ENCODE data around the gene CENPA. TPM values are rescaled to one million over a fixed set of nuclear protein-coding genes. Genes with fewer than 3 reads are reported as not detected.

The CENPA gene
- total and polyA plus RNA-seq, 2 of the 13 experiments (the other 11 are each of a cell fraction or from before 2014, with no cell fraction given) = 28.5 to 38.5 TPM

DNA sequence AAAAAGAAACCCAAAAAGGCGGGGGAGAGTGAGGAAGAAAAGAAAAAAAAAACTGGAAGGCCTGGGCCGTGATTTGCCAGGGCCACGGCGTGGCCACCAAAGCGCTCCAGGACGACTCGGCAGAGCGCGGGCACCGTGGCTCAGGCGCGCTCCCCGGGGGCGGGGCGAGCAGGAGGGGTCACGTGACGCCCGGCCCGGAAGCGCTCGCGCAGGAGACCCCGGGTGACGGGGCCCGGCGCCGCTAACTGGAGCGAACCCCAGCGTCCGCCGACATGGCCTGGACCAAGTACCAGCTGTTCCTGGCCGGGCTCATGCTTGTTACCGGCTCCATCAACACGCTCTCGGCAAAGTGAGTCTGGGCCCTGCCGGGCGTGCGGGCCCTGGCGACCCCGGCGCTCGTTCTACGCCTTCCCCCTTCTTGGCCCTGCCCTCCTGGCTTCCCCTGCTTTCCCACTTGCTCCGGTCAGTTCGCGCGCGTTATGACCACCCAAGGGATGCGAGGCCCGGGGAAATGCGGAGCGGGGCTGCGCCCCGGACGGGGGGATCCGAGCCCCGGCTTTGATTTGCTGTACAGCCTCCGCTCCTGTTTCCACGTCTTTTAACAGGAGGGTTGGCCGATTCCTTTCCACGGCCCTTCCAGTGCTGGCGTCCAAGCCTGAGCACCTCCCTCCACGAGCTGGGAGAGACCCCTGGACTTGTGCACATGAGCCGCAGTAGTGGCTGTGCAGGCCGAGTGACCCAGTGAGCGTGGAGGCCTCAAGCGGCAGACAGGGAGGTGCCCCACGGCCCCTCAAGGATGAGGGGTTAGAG lies 21.6 kb upstream of the CENPA start, which contains the start of gene SLC35F6 (continued):
- TF ChIP-seq, protein P1, sequence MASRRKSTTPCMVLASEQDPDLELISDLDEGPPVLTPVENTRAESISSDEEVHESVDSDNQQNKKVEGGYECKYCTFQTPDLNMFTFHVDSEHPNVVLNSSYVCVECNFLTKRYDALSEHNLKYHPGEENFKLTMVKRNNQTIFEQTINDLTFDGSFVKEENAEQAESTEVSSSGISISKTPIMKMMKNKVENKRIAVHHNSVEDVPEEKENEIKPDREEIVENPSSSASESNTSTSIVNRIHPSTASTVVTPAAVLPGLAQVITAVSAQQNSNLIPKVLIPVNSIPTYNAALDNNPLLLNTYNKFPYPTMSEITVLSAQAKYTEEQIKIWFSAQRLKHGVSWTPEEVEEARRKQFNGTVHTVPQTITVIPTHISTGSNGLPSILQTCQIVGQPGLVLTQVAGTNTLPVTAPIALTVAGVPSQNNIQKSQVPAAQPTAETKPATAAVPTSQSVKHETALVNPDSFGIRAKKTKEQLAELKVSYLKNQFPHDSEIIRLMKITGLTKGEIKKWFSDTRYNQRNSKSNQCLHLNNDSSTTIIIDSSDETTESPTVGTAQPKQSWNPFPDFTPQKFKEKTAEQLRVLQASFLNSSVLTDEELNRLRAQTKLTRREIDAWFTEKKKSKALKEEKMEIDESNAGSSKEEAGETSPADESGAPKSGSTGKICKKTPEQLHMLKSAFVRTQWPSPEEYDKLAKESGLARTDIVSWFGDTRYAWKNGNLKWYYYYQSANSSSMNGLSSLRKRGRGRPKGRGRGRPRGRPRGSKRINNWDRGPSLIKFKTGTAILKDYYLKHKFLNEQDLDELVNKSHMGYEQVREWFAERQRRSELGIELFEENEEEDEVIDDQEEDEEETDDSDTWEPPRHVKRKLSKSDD (CRISPR knock-in tag; IDR thresholded peaks at IDR 0.05; ENCODE audit: low read depth) = no peak
- peak; percentile 94 for TF ChIP-seq ZNF33B (CRISPR knock-in tag; IDR thresholded peaks at IDR 0.05)
- 0 out of 2 replicates have a peak, but pooled peaks have one; percentile 26 for TF ChIP-seq ZFP1 (CRISPR knock-in tag; IDR thresholded peaks at IDR 0.05)
- no peak for TF ChIP-seq SIX4 (CRISPR knock-in tag; IDR thresholded peaks at IDR 0.05)
- TF ChIP-seq EHMT2 (IDR thresholded peaks at IDR 0.05; ENCODE audit: borderline replicate concordance, low read depth, low read length) = no peak
- TF ChIP-seq CCAR2 (optimal IDR thresholded peaks at IDR 0.05; ENCODE audit: low read depth, low read length) = no peak
- peak; percentile 50 for TF ChIP-seq SALL2 (CRISPR knock-in tag; IDR thresholded peaks at IDR 0.05)
- 0 out of 2 replicates have a peak, but pooled peaks have one; percentile 61 for TF ChIP-seq ZSCAN12 (CRISPR knock-in tag; IDR thresholded peaks at IDR 0.05)
- TF ChIP-seq ZMYM4 (CRISPR knock-in tag; IDR thresholded peaks at IDR 0.05) = peak; percentile 83
- TF ChIP-seq ZNF383 (CRISPR knock-in tag; IDR thresholded peaks at IDR 0.05; ENCODE audit: borderline replicate concordance) = no peak
- peak; percentile 78; the same call in 1 of the 2 replicates for TF ChIP-seq ZNF451 (CRISPR knock-in tag; IDR thresholded peaks at IDR 0.05)
- no peak for TF ChIP-seq JUND (CRISPR knock-in tag; IDR thresholded peaks at IDR 0.05)
- TF ChIP-seq, protein P2, sequence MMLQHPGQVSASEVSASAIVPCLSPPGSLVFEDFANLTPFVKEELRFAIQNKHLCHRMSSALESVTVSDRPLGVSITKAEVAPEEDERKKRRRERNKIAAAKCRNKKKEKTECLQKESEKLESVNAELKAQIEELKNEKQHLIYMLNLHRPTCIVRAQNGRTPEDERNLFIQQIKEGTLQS (CRISPR knock-in tag; IDR thresholded peaks at IDR 0.05) = no peak
- TF ChIP-seq ZSCAN20 (CRISPR knock-in tag; IDR thresholded peaks at IDR 0.05; ENCODE audit: borderline replicate concordance) = 0 out of 2 replicates have a peak, but pooled peaks have one; percentile 40
- TF ChIP-seq HNRNPL (IDR thresholded peaks at IDR 0.05; ENCODE audit: low read depth, low read length) = 0 out of 2 replicates have a peak, but pooled peaks have one; percentile 21
- TF ChIP-seq FLYWCH1 (CRISPR knock-in tag; IDR thresholded peaks at IDR 0.05) = no peak
- TF ChIP-seq MTF1 (CRISPR knock-in tag; IDR thresholded peaks at IDR 0.05) = no peak
- TF ChIP-seq SOX6 (IDR thresholded peaks at IDR 0.05) = no peak
- TF ChIP-seq SOX6 (CRISPR knock-in tag; IDR thresholded peaks at IDR 0.05) = peak; percentile 45
- TF ChIP-seq, protein P3, sequence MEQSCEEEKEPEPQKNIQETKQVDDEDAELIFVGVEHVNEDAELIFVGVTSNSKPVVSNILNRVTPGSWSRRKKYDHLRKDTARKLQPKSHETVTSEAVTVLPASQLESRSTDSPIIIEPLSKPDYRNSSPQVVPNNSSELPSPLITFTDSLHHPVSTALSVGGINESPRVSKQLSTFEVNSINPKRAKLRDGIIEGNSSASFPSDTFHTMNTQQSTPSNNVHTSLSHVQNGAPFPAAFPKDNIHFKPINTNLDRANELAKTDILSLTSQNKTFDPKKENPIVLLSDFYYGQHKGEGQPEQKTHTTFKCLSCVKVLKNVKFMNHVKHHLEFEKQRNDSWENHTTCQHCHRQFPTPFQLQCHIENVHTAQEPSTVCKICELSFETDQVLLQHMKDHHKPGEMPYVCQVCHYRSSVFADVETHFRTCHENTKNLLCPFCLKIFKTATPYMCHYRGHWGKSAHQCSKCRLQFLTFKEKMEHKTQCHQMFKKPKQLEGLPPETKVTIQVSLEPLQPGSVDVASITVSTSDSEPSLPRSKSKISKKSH (CRISPR knock-in tag; IDR thresholded peaks at IDR 0.05; ENCODE audit: borderline replicate concordance) = peak; percentile 21
- TF ChIP-seq ELF3 (CRISPR knock-in tag; IDR thresholded peaks at IDR 0.05) = peak; percentile 56; the same call in 1 of the 2 replicates
- TF ChIP-seq, protein P4, sequence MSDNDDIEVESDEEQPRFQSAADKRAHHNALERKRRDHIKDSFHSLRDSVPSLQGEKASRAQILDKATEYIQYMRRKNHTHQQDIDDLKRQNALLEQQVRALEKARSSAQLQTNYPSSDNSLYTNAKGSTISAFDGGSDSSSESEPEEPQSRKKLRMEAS (IDR thresholded peaks at IDR 0.05) = peak; percentile 76
- TF ChIP-seq PHF8 (CRISPR knock-in tag; IDR thresholded peaks at IDR 0.05) = peak; percentile 95
- TF ChIP-seq CHD2 (IDR thresholded peaks at IDR 0.05; ENCODE audit: low read depth, low read length) = no peak
- TF ChIP-seq ZNF75D (CRISPR knock-in tag; IDR thresholded peaks at IDR 0.05; ENCODE audit: borderline replicate concordance) = no peak
- peak; percentile 47 for TF ChIP-seq ZNF781 (CRISPR knock-in tag; IDR thresholded peaks at IDR 0.05; ENCODE audit: borderline replicate concordance, not compliant biosample characterization)
- TF ChIP-seq ZNF20 (CRISPR knock-in tag; IDR thresholded peaks at IDR 0.05) = no peak; the same call in 1 of the 2 replicates

All from HepG2 (cell line).